ENCODE measurements around the gene GMPR2.

The GMPR2 gene

DNA sequence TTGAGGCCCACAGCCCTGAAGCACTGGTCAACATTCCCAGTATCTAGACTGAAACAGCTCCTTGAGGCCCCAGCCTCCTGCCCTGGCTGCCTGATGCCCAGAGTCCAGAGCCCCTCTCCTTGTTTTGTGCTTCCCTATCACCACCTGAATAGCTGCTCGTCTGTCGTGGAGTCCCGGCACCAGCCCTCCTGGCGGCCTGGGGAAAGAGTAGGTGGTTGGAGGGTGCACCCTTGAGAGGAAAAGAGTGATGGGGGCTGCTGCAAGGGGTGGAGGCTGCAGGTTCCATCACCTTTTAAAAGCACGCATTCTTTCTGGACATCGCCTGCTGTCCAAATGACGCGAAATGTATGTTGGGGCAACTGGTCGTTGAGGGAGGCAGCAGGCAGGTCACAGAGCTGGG lies 35.5 kb downstream of the GMPR2 start:
- DNase-seq (ENCODE audit: low spot score) = no peak

GRCh38 chr14:24269368-24269767 lies 36.6 kb downstream of the GMPR2 start:
- no peak for DNase-seq (ENCODE audit: low spot score)

GRCh38 chr14:24269910-24270536 lies 37.3 kb downstream of the GMPR2 start:
- DNase-seq (ENCODE audit: low spot score) = no peak

GRCh38 chr14:24270537-24271133 lies 37.9 kb downstream of the GMPR2 start:
- DNase-seq (ENCODE audit: low spot score) = no peak

- DNase-seq (ENCODE audit: low spot score) = peak; percentile 93
Measured at GRCh38 chr14:24271134-24271833, 38.6 kb downstream of the GMPR2 start, which contains the start of gene RABGGTA. TSS of gene RABGGTA (minus strand) at chr14:24271597. CDS start at chr14:24271115, 482 bp downstream.

- DNase-seq (ENCODE audit: low spot score) = no peak
Measured at GRCh38 chr14:24271834-24272263, 39.1 kb downstream of the GMPR2 start.

GRCh38 chr14:24272467-24272866 lies 39.7 kb downstream of the GMPR2 start:
- DNase-seq (ENCODE audit: low spot score) = no peak

- DNase-seq (ENCODE audit: low spot score) = no peak
Measured at GRCh38 chr14:24273422-24273998, 40.8 kb downstream of the GMPR2 start.

DNA sequence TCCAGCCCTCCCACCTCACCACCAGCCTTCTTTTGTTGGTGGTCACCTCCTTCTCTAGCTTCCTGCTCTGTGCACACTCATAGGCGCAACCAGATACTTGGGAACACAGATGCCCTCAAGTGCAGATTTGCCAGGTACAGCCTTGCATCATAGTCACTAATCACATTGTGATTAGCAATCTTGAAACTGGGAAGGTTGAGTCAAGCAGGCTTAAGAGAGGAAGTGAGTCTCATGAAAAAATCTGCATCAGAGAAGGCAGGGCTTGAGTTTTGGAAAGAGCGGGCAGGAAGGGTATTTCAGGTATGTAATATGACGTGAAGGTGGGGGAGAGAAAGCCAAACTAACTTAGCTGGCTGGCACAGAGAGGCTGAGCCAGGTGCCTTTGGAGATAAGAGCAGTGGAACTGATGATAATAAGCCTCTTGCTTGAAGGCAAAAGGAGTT lies 41.4 kb downstream of the GMPR2 start:
- peak; percentile 62 for DNase-seq (ENCODE audit: low spot score)

DNA sequence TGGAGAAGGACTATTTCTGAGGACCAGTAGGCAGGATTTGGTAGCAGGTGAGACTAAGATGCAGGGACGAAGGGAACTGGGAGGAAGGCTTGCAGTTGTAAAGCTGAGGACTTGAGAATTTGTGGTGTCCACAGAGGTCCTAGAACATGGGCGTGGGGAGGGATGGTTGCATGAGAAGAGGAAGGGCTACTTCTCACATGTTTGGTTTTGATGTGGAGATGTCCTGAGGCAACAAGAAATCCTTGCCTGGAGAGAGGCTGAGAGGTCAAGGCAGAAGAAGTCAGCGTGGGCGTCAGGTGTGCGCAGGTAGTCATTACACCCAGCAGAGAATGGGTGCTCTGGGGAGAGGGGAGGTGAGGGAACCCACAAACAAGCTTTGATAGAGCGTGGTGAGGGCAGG lies 44.3 kb downstream of the GMPR2 start:
- DNase-seq (ENCODE audit: low spot score) = no peak

- DNase-seq (ENCODE audit: low spot score) = no peak
Measured at GRCh38 chr14:24277606-24278321, 45.0 kb downstream of the GMPR2 start.

GRCh38 chr14:24278424-24278823 lies 45.7 kb downstream of the GMPR2 start:
- DNase-seq (ENCODE audit: low spot score) = no peak

- DNase-seq (ENCODE audit: low spot score) = peak; percentile 61
Measured at GRCh38 chr14:24279301-24280186, 46.8 kb downstream of the GMPR2 start.

DNA sequence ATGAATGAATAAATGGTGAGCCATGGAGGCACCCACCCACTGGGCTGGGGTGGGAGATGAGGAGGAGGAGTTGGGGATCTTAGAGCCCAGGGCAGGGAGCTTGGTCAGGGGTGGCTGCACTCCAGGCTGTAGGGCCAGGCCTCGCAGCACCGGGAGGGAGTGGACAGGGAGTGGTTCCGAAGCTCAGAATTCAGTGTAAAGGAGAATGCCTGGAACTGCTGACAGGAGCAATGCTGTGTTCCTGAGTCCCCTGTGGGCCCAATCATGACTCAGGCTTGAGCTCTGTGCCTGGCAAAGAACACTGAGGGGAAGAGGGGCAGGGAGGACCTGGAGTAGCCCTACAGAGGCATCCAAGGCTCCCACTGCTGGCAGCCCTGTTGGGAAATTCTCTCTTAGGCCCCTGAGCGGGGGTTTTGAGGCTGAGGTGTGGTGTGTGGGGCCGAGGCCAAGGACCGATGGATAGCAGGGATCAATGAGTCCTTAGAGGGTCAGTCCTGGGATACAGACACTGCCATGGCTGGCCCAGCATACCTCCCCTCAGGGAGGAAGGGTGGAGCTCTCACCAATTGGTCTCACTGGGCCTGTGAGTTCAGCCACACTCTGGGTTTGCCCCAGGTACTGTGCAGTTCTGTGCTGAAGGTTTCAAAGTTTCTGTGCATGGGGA lies 48.2 kb downstream of the GMPR2 start:
- no peak for DNase-seq (ENCODE audit: low spot score)

- no peak for DNase-seq (ENCODE audit: low spot score)
Measured at GRCh38 chr14:24281636-24282035, 48.9 kb downstream of the GMPR2 start.

GRCh38 chr14:24282736-24283135 lies 50.0 kb downstream of the GMPR2 start:
- DNase-seq (ENCODE audit: low spot score) = no peak

GRCh38 chr14:24283796-24284460 lies 51.2 kb downstream of the GMPR2 start:
- no peak for DNase-seq (ENCODE audit: low spot score)

GRCh38 chr14:24284501-24285035 lies 51.8 kb downstream of the GMPR2 start:
- DNase-seq (ENCODE audit: low spot score) = no peak

DNA sequence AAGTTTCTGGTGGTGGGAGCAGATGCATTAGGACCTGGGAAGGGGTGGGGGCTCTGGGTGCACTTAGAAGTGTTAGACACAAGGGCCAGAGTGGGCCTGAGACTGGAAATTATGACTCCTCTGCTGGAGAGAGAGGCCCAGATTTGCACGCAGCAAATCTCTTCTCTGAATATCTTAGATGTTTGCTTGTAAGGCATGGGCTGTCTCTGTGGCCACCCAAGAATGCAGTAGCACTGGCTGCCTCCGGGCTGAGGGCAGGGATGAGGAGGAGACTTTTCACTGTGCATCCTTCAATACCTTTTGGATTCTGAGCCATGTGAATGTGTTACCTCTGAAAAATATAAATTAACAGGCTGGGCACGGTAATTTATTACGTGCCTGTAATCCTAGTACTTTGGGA lies 52.6 kb downstream of the GMPR2 start:
- no peak for DNase-seq (ENCODE audit: low spot score)

GRCh38 chr14:24286996-24287395 lies 54.3 kb downstream of the GMPR2 start:
- no peak for DNase-seq (ENCODE audit: low spot score)
